Frontal cortex (tissue), 4 donors: Measurements from ENCODE around the gene CLCF1. TPM values are rescaled to one million over a fixed set of nuclear protein-coding genes. Genes with fewer than 3 reads are reported as not detected.
"Not testable (repeated sequence)": the region's sequence is repeated elsewhere in the genome, so short reads cannot be mapped to it uniquely, and the experiment has no call there.

Source experiments
- DNase-seq, 2 donors: peaks; one replicate each; pipeline ENCODE4 v3.0.0; 2012; ENCODE audit warnings: low spot score in 2 of 2
- FAIRE-seq: peaks from 2 replicates; lab custom pipeline; 2012; peaks lifted over from hg19 to GRCh38; lab: Jason Lieb, UNC
- total RNA-seq: library from RNA; depleted of rRNA; stranded (reverse); fragments of >200 nt; gene quantifications from one replicate; pipeline ENCODE4 v1.2.3, GENCODE V29; 2014
- donor health status: control.
- donor health status: control.
- donor health status: control.

Gene CLCF1
- total RNA-seq, 1 donor from 2014 or later: under 0.01 TPM

GRCh38 chr11:67409781-67410368, 36.5 kb upstream of the CLCF1 start:
- DNase-seq (no peak), FAIRE-seq (no peak)

- FAIRE-seq (no peak), DNase-seq (no peak)
Observed at GRCh38 chr11:67409261-67409666, 35.9 kb upstream of the CLCF1 start.

GRCh38 chr11:67408437-67409200, 35.2 kb upstream of the CLCF1 start:
- DNase-seq (no peak), FAIRE-seq (no peak)

- FAIRE-seq: no peak
- DNase-seq: no peak
Observed at GRCh38 chr11:67407688-67408163, 34.3 kb upstream of the CLCF1 start.

GRCh38 chr11:67406969-67407687, 33.7 kb upstream of the CLCF1 start:
- no peak for FAIRE-seq
- peak; percentile 71 to 76 for DNase-seq

GRCh38 chr11:67406420-67406968, 33.1 kb upstream of the CLCF1 start:
- DNase-seq (no peak), FAIRE-seq (no peak)

GRCh38 chr11:67405688-67406339, 32.4 kb upstream of the CLCF1 start:
- FAIRE-seq: no peak
- no peak for DNase-seq

- FAIRE-seq: no peak
Observed at GRCh38 chr11:67405196-67405567, 31.8 kb upstream of the CLCF1 start.

GRCh38 chr11:67404515-67405195, 31.3 kb upstream of the CLCF1 start:
- no peak for DNase-seq
- FAIRE-seq: no peak

More at GRCh38 chr11:67405196-67405567, 31.8 kb upstream of the CLCF1 start:
- no peak for DNase-seq

- FAIRE-seq, DNase-seq: not testable (repeated sequence)
Observed at GRCh38 chr11:67403085-67403484, 29.7 kb upstream of the CLCF1 start.

- not testable (repeated sequence) for DNase-seq, FAIRE-seq
Observed at GRCh38 chr11:67402192-67402839, 28.9 kb upstream of the CLCF1 start.

- DNase-seq (peak; percentile 99 to 100), FAIRE-seq (no peak)
Observed at GRCh38 chr11:67401495-67402191, 28.2 kb upstream of the CLCF1 start, which contains the start of gene PPP1CA. Gene PPP1CA, minus strand, starts transcription at chr11:67401858. Its CDS starts 76 bp downstream, at chr11:67401782.

- FAIRE-seq (no peak), DNase-seq (no peak)
Observed at GRCh38 chr11:67400942-67401494, 27.6 kb upstream of the CLCF1 start.

GRCh38 chr11:67400251-67400941, 27.0 kb upstream of the CLCF1 start:
- FAIRE-seq (no peak), DNase-seq (no peak)

GRCh38 chr11:67398661-67399563, 25.5 kb upstream of the CLCF1 start:
- FAIRE-seq (no peak), DNase-seq (no peak)

GRCh38 chr11:67397986-67398660, 24.7 kb upstream of the CLCF1 start:
- FAIRE-seq: no peak
- DNase-seq: no peak
